Left kidney (tissue), 8 donors: ENCODE data around the gene CCDC66. TPM values are rescaled to one million over a fixed set of nuclear protein-coding genes. Genes with fewer than 3 reads are reported as not detected.
"Not testable (repeated sequence)": the region's sequence is repeated elsewhere in the genome, so short reads cannot be mapped to it uniquely, and the experiment has no call there.

Experiments used
- DNase-seq: peaks from one replicate; pipeline ENCODE4 v3.0.0-alpha.2; 2013
- long read RNA-seq, 8 donors: transcript quantifications; one replicate each; lab custom pipeline, GENCODE V29; 2026
- polyA plus RNA-seq: library from polyadenylated mRNA; unstranded; fragments of 120-200 nt; gene quantifications from one replicate; pipeline ENCODE4 v1.2.1, GENCODE V29; 2013; ENCODE audit not compliant: insufficient read length

CCDC66 gene
- polyA plus RNA-seq: 67.4 TPM
- long read RNA-seq, donor 1, partial matches to known transcripts: 0 of 2 reads
- long read RNA-seq, donor 1, other reads (novel, unspliced or antisense): 0 of 2 reads
- long read RNA-seq, donor 2, partial matches to known transcripts: 5 of 7 reads
- long read RNA-seq, donor 2, other reads (novel, unspliced or antisense): 0 of 7 reads
- long read RNA-seq, donor 3, partial matches to known transcripts: 0 of 3 reads
- long read RNA-seq, donor 3, other reads (novel, unspliced or antisense): 0 of 3 reads
- long read RNA-seq, donor 4, partial matches to known transcripts: 0 of 1 reads
- long read RNA-seq, donor 4, other reads (novel, unspliced or antisense): 0 of 1 reads
- long read RNA-seq, donor 5, partial matches to known transcripts: 0 of 3 reads
- long read RNA-seq, donor 5, other reads (novel, unspliced or antisense): 0 of 3 reads
- long read RNA-seq, donor 6, partial matches to known transcripts: 5 of 8 reads
- long read RNA-seq, donor 6, other reads (novel, unspliced or antisense): 0 of 8 reads
- long read RNA-seq, donor 7, partial matches to known transcripts: 0 of 4 reads
- long read RNA-seq, donor 7, other reads (novel, unspliced or antisense): 0 of 4 reads
- long read RNA-seq, donor 8, partial matches to known transcripts: 0 of 2 reads
- long read RNA-seq, donor 8, other reads (novel, unspliced or antisense): 0 of 2 reads

- DNase-seq: peak; percentile 91
Observed at GRCh38 chr3:56556908-56557830, at the start of gene CCDC66. Gene CCDC66 (plus strand): TSS chr3:56557175. CDS start chr3:56557243, 68 bp downstream.

- DNase-seq: no peak
Observed at GRCh38 chr3:56519641-56520040, 37.3 kb upstream of the CCDC66 start.

DNA sequence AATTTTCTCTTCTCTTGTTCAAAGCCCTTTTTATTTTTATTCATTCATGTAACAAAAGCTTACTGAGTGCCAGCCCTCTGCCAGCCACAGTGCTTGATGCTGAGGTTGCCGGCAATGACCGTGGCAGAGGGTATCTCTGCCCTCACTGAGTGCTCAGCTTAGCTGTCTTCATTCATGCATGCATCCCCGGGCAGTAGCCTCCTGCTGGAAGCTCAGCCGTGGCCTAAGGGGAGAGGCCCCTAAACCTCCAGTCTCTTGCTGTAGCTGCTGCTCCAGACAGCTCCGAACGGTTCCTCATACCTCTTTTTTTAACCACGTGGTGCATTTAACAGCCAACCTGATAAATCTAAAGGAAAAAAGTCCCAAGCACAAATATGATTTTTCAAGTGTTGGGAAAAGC, 34.6 kb upstream of the CCDC66 start:
- no peak for DNase-seq

- DNase-seq: no peak
Observed at GRCh38 chr3:56525291-56525690, 31.7 kb upstream of the CCDC66 start.

- DNase-seq: no peak
Observed at GRCh38 chr3:56536735-56537134, 20.2 kb upstream of the CCDC66 start.

DNA sequence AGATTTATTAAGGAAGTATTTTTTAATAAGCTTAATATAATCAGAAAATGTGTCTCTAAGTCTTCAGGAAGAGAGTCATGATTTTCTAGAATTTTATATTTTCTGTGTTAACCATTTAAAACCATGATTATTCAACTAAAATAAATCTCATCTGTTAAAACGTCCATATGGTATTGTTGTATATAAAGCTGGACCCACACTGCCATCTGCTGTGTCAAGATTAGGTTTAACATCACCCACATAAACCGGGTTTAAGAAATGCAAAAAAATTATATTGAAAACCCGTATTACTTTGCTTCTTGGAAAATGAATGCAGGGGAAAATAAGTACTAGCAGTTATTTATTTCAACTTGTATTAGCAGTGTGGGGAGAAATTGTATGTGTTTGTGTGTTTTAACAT, 9.5 kb upstream of the CCDC66 start:
- DNase-seq: no peak

GRCh38 chr3:56557831-56558170, 826 bp downstream of the CCDC66 start:
- DNase-seq: no peak

DNA sequence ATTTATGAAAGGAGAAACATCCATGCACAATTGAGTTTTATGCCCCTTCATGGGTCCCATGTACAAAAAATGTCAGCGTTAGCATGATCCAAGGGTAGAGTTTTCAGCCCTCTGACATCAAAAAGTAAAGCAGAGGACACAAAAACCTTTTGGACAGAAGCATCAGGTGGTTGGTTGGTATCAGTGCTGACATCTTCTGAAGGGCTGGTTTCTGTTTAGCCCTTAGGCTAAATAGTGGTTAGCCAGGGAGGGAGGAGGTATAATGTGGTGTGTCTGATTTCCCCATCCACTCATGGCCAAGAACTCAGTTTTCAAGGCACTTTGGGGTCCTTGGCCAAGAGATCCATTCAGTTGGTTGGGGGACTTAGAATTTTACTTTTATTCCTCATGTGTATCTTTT, 16.5 kb downstream of the CCDC66 start:
- DNase-seq: no peak

GRCh38 chr3:56581941-56582340, 25.0 kb downstream of the CCDC66 start:
- DNase-seq: not testable (repeated sequence)

- DNase-seq: not testable (repeated sequence)
Observed at GRCh38 chr3:56584275-56584674, 27.3 kb downstream of the CCDC66 start.

GRCh38 chr3:56590814-56591213, 33.8 kb downstream of the CCDC66 start:
- no peak for DNase-seq

DNA sequence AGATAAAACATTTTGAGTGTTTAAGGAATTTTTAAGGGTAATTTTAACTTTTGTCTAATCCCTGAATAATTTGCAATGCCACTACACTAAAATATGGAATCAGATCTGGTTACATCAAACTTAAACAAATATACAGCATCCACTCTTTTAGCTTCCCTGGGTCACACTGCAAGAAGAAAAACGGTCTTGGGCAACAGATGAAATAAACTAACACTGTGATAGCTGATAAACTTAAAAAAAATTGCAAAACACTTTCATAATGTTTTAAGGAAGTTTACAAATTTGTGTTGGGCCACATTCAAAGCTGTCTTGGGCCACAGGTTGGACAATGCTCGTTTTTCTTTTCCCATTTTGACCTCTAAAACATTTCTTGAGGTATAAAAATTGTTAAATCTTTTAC, 34.3 kb downstream of the CCDC66 start:
- DNase-seq: no peak

GRCh38 chr3:56593455-56594158, 36.6 kb downstream of the CCDC66 start:
- no peak for DNase-seq

DNA sequence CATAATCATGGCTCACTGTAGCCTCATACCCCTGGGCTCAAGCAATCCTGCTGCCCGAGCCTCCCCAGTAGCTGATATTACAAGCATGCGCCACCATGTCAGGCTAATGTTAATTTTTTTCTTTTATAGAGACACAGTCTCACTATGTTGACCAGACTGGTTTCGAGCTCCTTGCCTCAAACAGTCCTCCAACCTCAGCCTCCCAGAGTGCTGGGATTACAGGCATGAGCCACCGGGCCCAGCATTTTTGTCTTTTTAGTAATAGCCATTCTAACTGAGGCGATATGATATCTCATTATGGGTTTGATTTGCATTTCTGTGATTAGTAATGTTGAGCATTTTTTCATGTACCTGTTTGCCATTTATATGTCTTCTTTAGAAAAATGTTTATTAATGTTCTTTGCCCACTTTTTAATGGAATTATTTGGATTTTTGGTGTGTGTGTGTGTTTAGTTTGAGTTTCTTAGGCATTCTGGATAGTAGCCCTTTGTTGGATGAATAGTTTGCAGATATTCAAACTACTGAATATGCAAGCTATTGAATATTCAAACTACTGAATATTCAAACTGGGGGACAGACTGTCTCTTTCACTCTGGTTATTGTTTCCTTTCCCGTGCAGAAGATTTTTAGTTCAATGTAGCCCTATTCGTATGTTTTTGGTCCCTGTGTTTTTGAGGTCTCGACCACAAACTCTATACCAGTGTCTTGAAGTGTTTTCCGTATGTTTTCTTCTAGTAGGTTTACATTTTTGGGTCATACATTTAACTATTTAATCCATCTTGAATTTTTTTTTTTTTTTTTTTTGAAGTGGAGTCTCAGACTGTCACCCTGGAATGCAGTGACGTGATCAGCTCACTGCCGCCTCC, 39.2 kb downstream of the CCDC66 start:
- no peak for DNase-seq

DNA sequence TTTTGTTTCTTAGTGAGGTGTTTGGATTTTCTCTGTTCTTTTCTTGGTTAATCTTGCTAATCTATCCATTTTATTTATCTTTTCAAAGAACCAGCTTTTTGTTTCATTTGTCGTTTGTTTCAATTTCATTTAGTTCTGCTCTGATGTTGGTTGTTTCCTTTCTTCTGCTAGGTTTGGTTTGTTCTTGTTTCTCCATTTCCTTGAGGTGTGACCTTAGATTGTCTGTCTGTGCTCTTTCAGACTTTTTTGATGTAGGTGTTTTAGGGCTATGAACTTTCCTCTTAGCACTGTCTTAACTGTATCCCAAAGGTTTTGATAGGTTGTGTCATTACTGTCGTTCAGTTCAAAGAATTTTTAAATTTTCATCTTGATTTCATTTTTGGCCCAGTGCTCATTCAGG, 51.5 kb downstream of the CCDC66 start:
- DNase-seq: not testable (repeated sequence)

GRCh38 chr3:56610669-56611335, 53.8 kb downstream of the CCDC66 start:
- no peak for DNase-seq

DNA sequence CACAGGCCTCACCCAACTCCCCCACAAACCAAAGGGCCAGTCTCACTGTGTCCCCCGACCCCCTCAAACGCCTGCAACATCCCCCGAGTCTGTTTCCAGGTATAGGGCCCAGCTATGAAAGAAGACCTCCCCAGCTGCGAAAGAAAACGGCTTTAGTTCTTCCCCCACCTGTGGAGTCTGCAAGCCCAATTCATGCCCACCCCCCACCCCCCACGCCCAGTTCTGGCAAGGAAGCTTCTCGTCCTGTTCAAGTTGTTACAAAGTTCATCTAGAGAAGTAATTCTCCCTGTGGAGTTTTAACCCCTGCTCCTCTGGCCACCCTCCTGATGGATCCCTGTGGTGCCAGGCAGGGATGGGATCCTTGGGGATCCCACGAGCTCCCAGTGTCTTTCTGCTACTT, 54.4 kb downstream of the CCDC66 start:
- no peak for DNase-seq

- no peak for DNase-seq
Observed at GRCh38 chr3:56612146-56612545, 55.2 kb downstream of the CCDC66 start.

GRCh38 chr3:56613016-56613415, 56.0 kb downstream of the CCDC66 start:
- DNase-seq: no peak

DNA sequence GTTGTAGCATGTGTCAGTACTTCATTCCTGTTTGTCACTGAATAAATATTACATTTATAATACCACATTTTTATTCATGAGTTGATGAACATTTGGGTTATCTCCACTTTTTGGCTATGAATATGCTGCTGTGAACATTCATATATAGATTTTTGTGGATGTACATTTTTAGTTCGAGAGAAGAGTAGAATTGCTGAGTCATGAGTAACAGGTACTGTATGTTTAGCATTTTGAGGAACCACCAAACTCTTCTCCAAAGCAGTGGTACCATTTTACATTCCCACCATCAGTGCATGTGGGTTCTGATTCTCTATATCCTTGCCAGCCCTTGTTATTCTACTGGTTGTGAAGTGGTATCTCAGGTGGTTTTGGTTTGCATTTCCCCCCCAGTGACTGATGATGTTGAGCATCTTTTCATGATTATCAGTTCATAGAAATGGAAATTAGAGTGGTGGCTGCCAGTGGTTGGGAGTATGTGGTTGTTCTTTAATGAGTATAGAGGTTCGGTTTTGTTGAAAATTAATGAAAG, 59.6 kb downstream of the CCDC66 start:
- DNase-seq: no peak
